MCF 10A (cell line): ENCODE data around the gene USP10. TPM values are rescaled to one million over a fixed set of nuclear protein-coding genes. Genes with fewer than 3 reads are reported as not detected.

Source experiments
- BruUV-seq: library from RNA; stranded (reverse); fragments of 400-500 nt; replicated peaks from 2 replicates; lab custom pipeline; 2021; lab: Mats Ljungman, UMichigan
- CTCF ChIA-PET: fragments of 300-600 bp; sonication (Branson Sonifier 250); formaldehyde crosslinking; extraction: SDS; loops from one replicate; lab custom pipeline; 2021; ENCODE audit warnings: antibody characterized with exemption, inconsistent platforms; lab: Yijun Ruan, JAX
- POLR2A ChIA-PET: fragments of 300-600, 350-650 bp; sonication (Branson Sonifier 250); formaldehyde crosslinking; extraction: SDS; loops from one replicate; lab custom pipeline; 2020; ENCODE audit warnings: antibody characterized with exemption, inconsistent platforms; lab: Yijun Ruan, JAX
- DNase-seq: peaks from one replicate; pipeline ENCODE4 v3.0.0-alpha.2; 2018; ENCODE audit not compliant: unreplicated experiment
- H3K27ac Mint-ChIP-seq: one replicate; pipeline ENCODE4 v1.8.0; 2022; ENCODE audit warnings: mild to moderate bottlenecking, low read depth, mixed read lengths; ENCODE audit not compliant: unreplicated experiment
- H3K27me3 Mint-ChIP-seq: one replicate; pipeline ENCODE4 v1.8.0; 2022; ENCODE audit warnings: mixed read lengths; ENCODE audit not compliant: insufficient read depth, unreplicated experiment
- H3K36me3 Mint-ChIP-seq: one replicate; pipeline ENCODE4 v1.8.0; 2022; ENCODE audit warnings: mild to moderate bottlenecking, moderate library complexity, mixed read lengths; ENCODE audit not compliant: insufficient read depth, unreplicated experiment
- H3K4me1 Mint-ChIP-seq: one replicate; pipeline ENCODE4 v1.8.0; 2022; ENCODE audit warnings: mixed read lengths; ENCODE audit not compliant: insufficient read depth, unreplicated experiment
- H3K4me3 Mint-ChIP-seq: one replicate; pipeline ENCODE4 v1.8.0; 2022; ENCODE audit warnings: mild to moderate bottlenecking, moderate library complexity, mixed read lengths; ENCODE audit not compliant: unreplicated experiment
- H3K9me3 Mint-ChIP-seq: one replicate; pipeline ENCODE4 v1.8.0; 2022; ENCODE audit warnings: mixed read lengths; ENCODE audit not compliant: unreplicated experiment
- CTCF ChIP-seq: fragments of 200-600 bp; IDR thresholded peaks from one replicate; pipeline ENCODE4 v1.8.0; 2022; ENCODE audit warnings: antibody characterized with exemption, mild to moderate bottlenecking; ENCODE audit not compliant: unreplicated experiment
- intact Hi-C: fragments of 100-400 bp; cut with micrococcal nuclease; formaldehyde crosslinking; loops from 2 replicates; pipeline ENCODE4 v1.14.1; 2022
- total RNA-seq: library from RNA; stranded (reverse); gene quantifications from 2 replicates; pipeline ENCODE4 v1.2.3, GENCODE V29; 2022

The USP10 gene
- total RNA-seq, 1 experiment from 2014 or later: 129 TPM

GRCh38 chr16:84773312-84773711 lies 73.5 kb downstream of the USP10 start:
- no TSS peak for BruUV-seq
- ChIA-PET CTCF (interaction anchor here (1.3 to 4.3 kb wide), 4 partner anchors 13 to 198 kb away, joined by 3 to 20 read pairs (median 10); no protein-coding TSS in a partner anchor), POLR2A (interaction anchor here (0.7 to 1.2 kb wide), 3 partner anchors 15 to 27 kb away, joined by 3 to 4 read pairs (median 3); no protein-coding TSS in a partner anchor)
- Mint-ChIP-seq H3K4me3 (no peak overlapping the region), H3K27me3 (no peaks in the 10 kb centered on the region), H3K9me3 (no peaks in the 10 kb centered on the region), H3K27ac (no peak overlapping the region), H3K4me1 (peaks cover 8% of the 10 kb centered on the region), H3K36me3 (peaks cover 83% of the 10 kb centered on the region)
- intact Hi-C loops: no loop called here
- TF ChIP-seq CTCF: no peak
- no peak for DNase-seq

GRCh38 chr16:84774810-84775209 lies 75.0 kb downstream of the USP10 start:
- Mint-ChIP-seq H3K27me3 (no peaks in the 10 kb centered on the region), H3K9me3 (no peaks in the 10 kb centered on the region), H3K4me3 (no peak overlapping the region), H3K4me1 (peaks cover 8% of the 10 kb centered on the region), H3K36me3 (peaks cover 83% of the 10 kb centered on the region), H3K27ac (peak overlapping the region; percentile 82)
- BruUV-seq: no TSS peak
- ChIA-PET POLR2A (interaction anchor here (0.6 to 1.3 kb wide), 4 partner anchors 11 to 87 kb away, joined by 3 to 4 read pairs (median 4); no protein-coding TSS in a partner anchor), CTCF (interaction anchor here (0.6 to 4.3 kb wide), 4 partner anchors 9 to 268 kb away, joined by 3 to 14 read pairs (median 4); no protein-coding TSS in a partner anchor)
- intact Hi-C loops: no loop called here
- DNase-seq: peak; percentile 86
- TF ChIP-seq CTCF: no peak

- H3K27me3 Mint-ChIP-seq: no peaks in the 10 kb centered on the region
- intact Hi-C loops: no loop called here
- peaks cover 83% of the 10 kb centered on the region for H3K36me3 Mint-ChIP-seq
- no peak for DNase-seq
- no peaks in the 10 kb centered on the region for H3K9me3 Mint-ChIP-seq
- no peak overlapping the region for H3K4me3 Mint-ChIP-seq
- no peak for TF ChIP-seq CTCF
- peaks cover 8% of the 10 kb centered on the region for H3K4me1 Mint-ChIP-seq
- no TSS peak for BruUV-seq
- H3K27ac Mint-ChIP-seq: peak overlapping the region; percentile 82
- POLR2A ChIA-PET: interaction anchor here (0.6 to 1.3 kb wide), 3 partner anchors 11 to 75 kb away, joined by 3 to 4 read pairs (median 4); no protein-coding TSS in a partner anchor
- CTCF ChIA-PET: interaction anchor here (0.6 to 4.3 kb wide), 5 partner anchors 8 to 268 kb away, joined by 3 to 14 read pairs (median 4); no protein-coding TSS in a partner anchor
These were observed 75.5 kb downstream of the USP10 start for GRCh38 chr16:84775262-84775810.

- Mint-ChIP-seq H3K4me1 (peaks cover 8% of the 10 kb centered on the region), H3K36me3 (peaks cover 75% of the 10 kb centered on the region), H3K9me3 (no peaks in the 10 kb centered on the region), H3K4me3 (no peak overlapping the region), H3K27me3 (no peaks in the 10 kb centered on the region), H3K27ac (no peak overlapping the region)
- TF ChIP-seq CTCF: no peak
- intact Hi-C loops: no loop called here
- DNase-seq: no peak
- ChIA-PET CTCF (interaction anchor here (4.3 kb wide), 1 partner anchor 193 kb away, joined by 14 read pairs; no protein-coding TSS in a partner anchor), POLR2A (no interaction called here)
- BruUV-seq: no TSS peak
These were observed 77.6 kb downstream of the USP10 start for GRCh38 chr16:84777435-84777834.
